BJ (cell line): ENCODE measurements around the gene CTIF. TPM values are rescaled to one million over a fixed set of nuclear protein-coding genes. Genes with fewer than 3 reads are reported as not detected.
"Not testable (repeated sequence)": the region's sequence is repeated elsewhere in the genome, so short reads cannot be mapped to it uniquely, and the experiment has no call there.

ENCODE experiments used
- CTCF ChIA-PET: fragments of 350-600 bp; formaldehyde crosslinking; extraction: SDS; loops from one replicate; lab custom pipeline; 2021; ENCODE audit warnings: antibody characterized with exemption, inconsistent platforms; lab: Yijun Ruan, JAX
- POLR2A ChIA-PET: fragments of 300-600 bp; sonication (Branson Sonifier 250); formaldehyde crosslinking; extraction: SDS; loops from one replicate; lab custom pipeline; 2021; ENCODE audit warnings: antibody characterized with exemption; lab: Charles Lee
- DNase-seq: peaks from one replicate; pipeline ENCODE4 v3.0.0-alpha.2; 2011; ENCODE audit warnings: low read depth
- H3K27me3 ChIP-seq: 2 replicates; pipeline ENCODE4 v1.6.0; 2011; ENCODE audit warnings: low read length; ENCODE audit not compliant: control insufficient read depth, insufficient read depth
- H3K36me3 ChIP-seq: 2 replicates; pipeline ENCODE4 v1.5.1; 2011; ENCODE audit warnings: low read length; ENCODE audit not compliant: control insufficient read depth, insufficient read depth
- H3K4me3 ChIP-seq: 2 replicates; pipeline ENCODE4 v1.5.1; 2011; ENCODE audit warnings: low read depth, mild to moderate bottlenecking, control low read depth, low read length
- polyA plus RNA-seq: library from polyadenylated mRNA; depleted of rRNA; stranded (reverse); fragments of >200 nt; gene quantifications from 2 replicates; pipeline ENCODE4 v1.2.3, GENCODE V29; 2011
- TF ChIP-seq, protein P1 (sequence below): IDR thresholded peaks from 2 replicates; pipeline ENCODE4 v1.5.1; 2011; ENCODE audit warnings: low read depth, mild to moderate bottlenecking, control low read depth, inconsistent platforms, low read length, moderate library complexity; ENCODE audit not compliant: insufficient read depth

The CTIF gene
- polyA plus RNA-seq, 1 experiment: 105 TPM

- Histone ChIP-seq H3K4me3 (no peak overlapping the region), H3K36me3 (peaks cover 21% of the 10 kb centered on the region), H3K27me3 (no peaks in the 10 kb centered on the region)
- no peak for DNase-seq
- TF ChIP-seq, protein P1, sequence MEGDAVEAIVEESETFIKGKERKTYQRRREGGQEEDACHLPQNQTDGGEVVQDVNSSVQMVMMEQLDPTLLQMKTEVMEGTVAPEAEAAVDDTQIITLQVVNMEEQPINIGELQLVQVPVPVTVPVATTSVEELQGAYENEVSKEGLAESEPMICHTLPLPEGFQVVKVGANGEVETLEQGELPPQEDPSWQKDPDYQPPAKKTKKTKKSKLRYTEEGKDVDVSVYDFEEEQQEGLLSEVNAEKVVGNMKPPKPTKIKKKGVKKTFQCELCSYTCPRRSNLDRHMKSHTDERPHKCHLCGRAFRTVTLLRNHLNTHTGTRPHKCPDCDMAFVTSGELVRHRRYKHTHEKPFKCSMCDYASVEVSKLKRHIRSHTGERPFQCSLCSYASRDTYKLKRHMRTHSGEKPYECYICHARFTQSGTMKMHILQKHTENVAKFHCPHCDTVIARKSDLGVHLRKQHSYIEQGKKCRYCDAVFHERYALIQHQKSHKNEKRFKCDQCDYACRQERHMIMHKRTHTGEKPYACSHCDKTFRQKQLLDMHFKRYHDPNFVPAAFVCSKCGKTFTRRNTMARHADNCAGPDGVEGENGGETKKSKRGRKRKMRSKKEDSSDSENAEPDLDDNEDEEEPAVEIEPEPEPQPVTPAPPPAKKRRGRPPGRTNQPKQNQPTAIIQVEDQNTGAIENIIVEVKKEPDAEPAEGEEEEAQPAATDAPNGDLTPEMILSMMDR: no peak
- ChIA-PET POLR2A (no interaction called here), CTCF (no interaction called here)
These were observed 174.5 kb downstream of the CTIF start for GRCh38 chr18:48713309-48713708.

DNA sequence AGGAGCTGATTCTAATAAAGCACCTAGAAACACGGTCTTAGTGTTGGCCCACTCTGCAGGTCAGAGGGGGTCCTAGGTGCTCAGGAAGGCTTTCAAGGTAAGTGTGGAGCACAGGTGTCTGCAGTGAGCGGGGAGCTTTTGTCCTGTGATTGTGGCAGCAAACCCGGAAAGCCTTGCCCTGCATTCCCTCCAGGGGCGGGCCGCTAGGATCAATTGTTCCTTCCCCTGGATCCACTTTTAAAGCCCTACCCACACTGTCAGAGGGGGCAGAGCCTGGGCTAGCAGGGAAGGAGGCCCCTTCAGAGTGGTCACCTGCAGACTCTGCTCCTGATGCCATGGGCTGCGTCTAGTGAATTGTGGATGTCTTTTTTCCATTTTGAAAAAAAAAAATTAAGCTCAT lies 176.0 kb downstream of the CTIF start:
- Histone ChIP-seq H3K36me3 (peaks cover 23% of the 10 kb centered on the region), H3K4me3 (no peak overlapping the region), H3K27me3 (no peaks in the 10 kb centered on the region)
- POLR2A ChIA-PET: no interaction called here
- no peak for DNase-seq
- CTCF ChIA-PET: interaction anchor here (1.4 to 1.8 kb wide), 2 partner anchors 327 to 524 kb away, joined by 3 to 4 read pairs; no protein-coding TSS in a partner anchor
- TF ChIP-seq, protein P1: no peak

GRCh38 chr18:48715711-48716361 lies 177.0 kb downstream of the CTIF start:
- Histone ChIP-seq H3K27me3 (no peaks in the 10 kb centered on the region), H3K4me3 (no peak overlapping the region), H3K36me3 (peaks cover 24% of the 10 kb centered on the region)
- no peak for DNase-seq
- ChIA-PET CTCF (interaction anchor here (1.8 kb wide), 1 partner anchor 523 kb away, joined by 4 read pairs; no protein-coding TSS in a partner anchor), POLR2A (no interaction called here)
- TF ChIP-seq, protein P1: no peak

- CTCF ChIA-PET, H3K4me3 ChIP-seq, DNase-seq, H3K27me3 ChIP-seq, POLR2A ChIA-PET: not testable (repeated sequence)
- H3K36me3 ChIP-seq: peaks cover 22% of the 10 kb centered on the region
These were observed 178.4 kb downstream of the CTIF start for GRCh38 chr18:48717227-48717626.

DNA sequence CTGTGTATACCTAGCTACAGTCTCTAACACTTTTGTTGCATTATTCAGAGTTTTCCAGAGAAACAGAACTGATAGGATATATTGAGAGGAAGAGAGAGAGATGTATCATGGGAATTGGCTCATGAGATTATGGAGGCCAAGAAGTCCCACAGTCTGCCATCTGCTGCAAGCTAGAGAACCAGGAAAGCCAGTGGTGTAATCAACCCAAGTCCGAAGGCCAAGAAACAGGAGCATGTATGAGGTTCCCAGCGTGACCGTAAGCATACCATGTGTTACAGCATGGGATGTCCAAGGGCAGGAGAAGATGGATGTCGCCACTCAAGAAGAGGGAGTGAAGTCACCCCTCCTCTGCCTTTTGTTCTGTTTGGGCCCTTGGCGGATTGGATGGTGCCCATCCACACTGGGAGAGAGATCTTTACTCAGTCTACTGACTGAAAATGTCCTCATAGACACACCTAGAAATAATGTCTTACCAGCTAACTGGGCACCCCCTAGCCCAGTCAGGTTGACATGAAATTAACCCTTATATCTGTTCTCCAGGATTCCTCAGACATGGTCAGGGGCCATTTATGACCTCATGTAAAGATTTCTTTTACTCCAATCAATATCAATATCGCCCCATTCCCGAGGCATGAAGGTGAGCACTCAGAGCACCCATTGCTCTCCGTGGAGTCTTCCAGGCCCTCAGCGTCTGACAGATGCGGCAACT lies 179.6 kb downstream of the CTIF start:
- ChIA-PET POLR2A (no interaction called here), CTCF (no interaction called here)
- Histone ChIP-seq H3K4me3 (no peak overlapping the region), H3K36me3 (peaks cover 18% of the 10 kb centered on the region), H3K27me3 (no peaks in the 10 kb centered on the region)
- TF ChIP-seq, protein P1: no peak
- no peak for DNase-seq
